SW480 (cell line): ENCODE results near the gene NHLRC2.
"Not testable (repeated sequence)": the region's sequence is repeated elsewhere in the genome, so short reads cannot be mapped to it uniquely, and the experiment has no call there.

Experiments
- DNase-seq: peaks from one replicate; pipeline ENCODE4 v3.0.0-alpha.2; 2016; ENCODE audit warnings: low spot score

The NHLRC2 gene, protein sequence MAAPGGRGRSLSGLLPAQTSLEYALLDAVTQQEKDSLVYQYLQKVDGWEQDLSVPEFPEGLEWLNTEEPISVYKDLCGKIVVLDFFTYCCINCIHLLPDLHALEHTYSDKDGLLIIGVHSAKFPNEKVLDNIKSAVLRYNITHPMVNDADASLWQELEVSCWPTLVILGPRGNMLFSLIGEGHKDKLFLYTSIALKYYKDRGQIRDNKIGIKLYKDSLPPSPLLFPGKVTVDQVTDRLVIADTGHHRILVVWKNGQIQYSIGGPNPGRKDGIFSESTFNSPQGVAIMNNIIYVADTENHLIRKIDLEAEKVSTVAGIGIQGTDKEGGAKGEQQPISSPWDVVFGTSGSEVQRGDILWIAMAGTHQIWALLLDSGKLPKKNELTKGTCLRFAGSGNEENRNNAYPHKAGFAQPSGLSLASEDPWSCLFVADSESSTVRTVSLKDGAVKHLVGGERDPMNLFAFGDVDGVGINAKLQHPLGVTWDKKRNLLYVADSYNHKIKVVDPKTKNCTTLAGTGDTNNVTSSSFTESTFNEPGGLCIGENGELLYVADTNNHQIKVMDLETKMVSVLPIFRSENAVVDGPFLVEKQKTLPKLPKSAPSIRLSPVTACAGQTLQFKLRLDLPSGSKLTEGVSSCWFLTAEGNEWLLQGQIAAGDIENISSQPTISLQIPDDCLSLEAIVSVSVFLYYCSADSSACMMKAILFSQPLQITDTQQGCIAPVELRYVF

DNA sequence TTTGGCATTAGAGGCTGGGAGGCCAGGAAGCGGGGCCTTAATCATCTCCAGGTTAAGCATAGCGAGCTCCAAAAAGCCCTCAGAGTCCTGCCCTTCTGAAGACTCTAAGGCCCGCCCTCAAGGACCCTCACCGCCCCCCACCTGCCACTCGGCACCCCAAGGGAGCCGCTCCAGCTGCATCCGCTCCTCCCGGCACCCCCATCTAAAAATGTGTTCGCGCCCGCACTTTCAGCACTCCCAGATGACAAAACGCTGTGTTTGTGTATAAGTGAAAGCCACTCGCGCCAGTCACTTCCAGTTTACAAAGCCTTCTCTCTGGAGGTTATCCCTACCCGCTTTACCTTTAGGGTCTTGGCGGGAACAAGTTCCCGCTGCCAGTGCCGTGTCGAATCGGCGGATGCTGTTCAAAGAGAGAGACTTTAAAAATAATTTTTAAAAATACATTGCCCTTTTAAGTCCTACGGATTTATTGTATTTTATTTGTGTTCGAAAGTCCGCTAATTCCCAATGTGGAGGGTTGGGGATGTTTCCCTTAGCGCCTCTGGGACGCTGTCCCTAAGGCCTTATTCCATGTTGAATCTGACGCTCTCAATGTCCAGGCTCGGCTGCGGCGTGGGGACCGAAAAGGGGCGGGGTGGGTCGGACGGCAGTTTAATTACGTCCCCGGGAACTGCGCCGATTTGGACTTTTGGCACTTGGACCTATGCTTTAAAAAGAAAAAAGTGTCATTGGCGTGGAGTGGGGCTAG is at the start of gene NHLRC2, which contains the start of gene DCLRE1A:
Gene NHLRC2 (plus strand): TSS at position 649 of the 748 bp plus-strand sequence. CDS start 212 bp downstream, outside the sequence.
Gene DCLRE1A (minus strand): TSS at position 70 of the 748 bp plus-strand sequence. CDS start 900 bp downstream, outside the sequence.
- DNase-seq, result peak; percentile 77

DNA sequence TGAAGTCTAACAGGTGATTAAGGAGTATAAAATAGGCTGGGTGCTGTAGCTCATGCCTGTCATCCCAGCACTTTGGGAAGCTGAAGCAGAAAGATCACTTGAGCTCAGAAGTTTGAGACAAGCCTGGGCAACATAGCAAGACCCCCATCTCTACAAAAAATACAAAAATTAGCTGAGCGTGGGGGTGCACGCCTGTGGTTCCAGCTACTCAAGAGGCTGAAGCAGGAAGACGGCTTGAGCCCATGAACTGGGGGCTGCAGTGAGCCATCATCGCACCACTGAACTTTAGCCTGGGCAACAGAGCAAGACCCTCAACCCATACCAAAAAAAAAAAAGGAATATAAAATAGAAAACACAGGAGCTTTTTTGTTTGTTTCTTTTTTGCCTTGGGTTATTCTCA is 48.0 kb upstream of the NHLRC2 start:
- no peak for DNase-seq

DNA sequence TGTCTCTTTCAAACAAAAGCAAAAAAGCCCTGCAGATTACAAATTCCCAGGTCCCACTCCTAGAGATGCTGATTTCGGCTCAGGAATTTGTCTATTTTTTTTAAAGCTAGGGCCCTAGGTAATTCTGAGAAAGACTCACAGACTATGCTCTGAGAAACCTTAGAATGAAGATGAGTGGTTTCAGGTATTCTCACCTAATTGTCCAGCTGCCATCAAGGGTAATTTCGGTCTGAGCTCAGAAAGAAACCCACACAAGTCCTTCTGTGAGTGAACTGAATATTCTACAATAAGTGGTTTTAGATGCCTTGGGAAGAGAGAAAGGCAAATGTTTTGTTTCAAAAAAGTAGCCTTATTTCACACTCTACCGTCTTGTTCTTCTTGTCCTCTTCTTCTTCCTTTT is 46.3 kb upstream of the NHLRC2 start:
- DNase-seq, result no peak

DNA sequence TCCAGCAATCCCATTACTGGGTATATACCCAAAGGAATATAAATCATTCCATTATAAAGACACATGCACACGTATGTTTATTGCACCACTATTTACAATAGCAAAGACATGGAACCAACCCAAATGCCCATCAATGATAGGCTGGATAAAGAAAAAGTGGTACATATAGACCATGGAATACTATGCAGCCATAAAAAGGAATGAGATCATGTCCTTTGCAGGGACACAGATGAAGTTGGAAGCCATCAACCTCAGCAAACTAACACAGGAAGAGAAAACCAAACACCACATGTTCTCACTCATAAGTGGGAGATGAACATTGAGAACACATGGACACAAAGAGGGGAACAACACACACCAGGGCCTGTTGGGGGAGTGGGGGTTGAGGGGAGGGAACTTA is 39.8 kb upstream of the NHLRC2 start:
- DNase-seq, result not testable (repeated sequence)

DNA sequence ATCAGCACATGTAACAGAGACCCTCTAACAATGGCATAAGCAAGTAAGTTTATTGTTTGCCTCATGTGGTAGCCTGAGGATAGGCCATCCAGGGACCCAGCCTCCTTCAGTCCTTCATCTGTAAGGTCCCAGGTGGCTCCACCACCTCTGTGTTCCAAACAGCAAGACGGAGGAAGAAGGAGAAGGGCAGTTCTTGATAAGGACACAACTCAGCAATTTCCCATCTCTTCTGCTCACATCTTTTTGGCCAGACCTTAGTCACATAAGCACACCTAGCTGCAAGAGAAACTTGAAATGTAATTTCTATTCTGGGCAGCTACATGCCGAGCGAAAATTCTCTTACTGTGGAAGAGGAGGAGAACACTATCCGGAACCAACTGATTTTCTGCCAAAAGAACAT is 34.5 kb upstream of the NHLRC2 start:
- no peak for DNase-seq

DNA sequence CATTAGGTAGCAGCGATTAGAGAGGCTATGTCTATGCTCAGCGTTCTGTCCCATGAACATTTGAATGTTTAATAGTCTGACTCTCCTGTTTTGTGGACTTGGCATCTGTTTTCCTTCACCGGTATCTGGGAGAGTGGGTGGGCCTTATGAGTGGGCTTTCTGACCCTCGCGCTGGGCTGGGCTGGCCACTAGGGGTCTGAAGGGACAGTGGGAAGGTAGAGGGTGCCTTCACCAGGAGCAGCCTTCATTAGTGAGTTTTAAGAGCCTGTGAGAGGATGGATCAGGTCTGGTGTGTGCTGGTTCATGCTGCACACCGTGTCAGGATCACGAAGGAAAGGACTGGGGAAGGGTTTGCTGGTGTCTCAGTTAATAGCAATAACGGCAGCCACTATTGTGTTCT is 34.0 kb upstream of the NHLRC2 start:
- no peak for DNase-seq

DNA sequence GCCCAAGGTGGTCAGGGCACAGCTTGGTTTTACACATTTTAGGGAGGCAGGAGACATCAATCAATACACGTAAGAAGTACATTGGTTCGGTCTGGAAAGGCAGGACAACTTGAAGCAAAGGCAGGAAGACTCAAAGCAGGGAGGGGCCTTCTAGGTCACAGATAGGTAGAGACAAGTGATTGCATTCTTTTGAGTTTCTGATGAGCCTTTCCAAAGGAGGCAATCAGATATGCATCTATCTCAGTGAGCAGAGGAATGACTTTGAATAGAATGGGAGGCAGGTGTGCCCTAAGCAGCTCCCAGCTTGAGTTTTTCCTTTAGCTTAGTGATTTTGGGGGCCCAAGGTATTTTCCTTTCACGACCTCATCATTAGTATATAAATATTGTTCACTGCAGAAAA is 33.2 kb upstream of the NHLRC2 start:
- DNase-seq, result not testable (repeated sequence)

DNA sequence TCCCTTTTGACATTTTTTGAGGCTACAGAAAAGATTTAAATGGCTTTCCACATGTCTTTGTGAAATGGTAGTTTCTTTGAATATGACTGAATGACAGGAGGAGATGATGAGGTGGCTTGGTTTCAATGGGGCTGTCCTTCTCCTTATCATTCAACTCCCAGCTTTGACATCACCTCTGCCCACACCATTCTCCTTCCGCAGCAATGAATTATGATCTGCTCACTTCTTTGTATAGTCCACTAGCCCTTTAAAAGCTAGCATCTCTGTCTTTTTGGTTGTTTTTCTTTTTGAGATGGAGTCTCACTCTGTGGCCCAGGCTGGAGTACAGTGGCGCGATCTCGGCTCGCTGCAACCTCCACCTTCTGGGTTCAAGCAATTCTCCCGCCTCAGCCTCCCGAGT is 32.3 kb upstream of the NHLRC2 start:
- DNase-seq, result no peak

DNA sequence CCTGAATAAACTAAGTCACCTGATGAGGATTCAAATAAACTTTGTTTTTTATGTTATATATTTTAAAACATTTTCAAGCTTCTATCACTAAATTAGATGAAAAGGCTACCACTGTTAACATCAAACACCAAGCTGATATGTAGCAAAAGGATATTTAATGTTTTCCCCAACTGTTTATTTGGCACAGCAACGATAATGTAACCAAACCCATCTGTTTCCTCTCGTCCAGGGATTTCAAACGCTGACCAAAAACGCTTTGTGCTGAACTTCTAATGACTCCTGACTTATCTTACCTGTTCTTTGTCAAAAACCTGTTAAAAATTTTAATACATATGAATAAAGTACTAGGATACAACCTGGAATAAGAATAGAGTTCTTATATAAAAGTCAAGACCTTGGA is 31.1 kb upstream of the NHLRC2 start:
- DNase-seq, result no peak

DNA sequence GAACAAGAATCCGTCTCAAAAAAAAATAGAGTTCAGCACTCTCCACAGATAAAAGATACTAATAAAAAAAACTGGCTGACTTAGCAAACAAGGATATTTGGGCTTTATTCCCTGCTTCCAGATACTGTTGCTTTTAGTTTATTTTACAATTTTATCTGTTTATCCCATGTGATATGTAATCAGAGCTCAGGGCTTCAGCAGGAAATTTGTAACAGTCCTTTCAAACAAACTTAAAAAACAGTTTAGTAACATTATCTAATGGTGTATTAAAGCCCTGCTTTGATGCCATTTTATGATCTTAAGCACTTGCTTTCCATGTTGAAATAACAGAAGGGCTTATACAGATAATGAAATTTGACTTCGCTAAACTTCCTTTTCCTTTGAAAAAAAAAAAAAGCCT is 28.7 kb upstream of the NHLRC2 start:
- no peak for DNase-seq

DNA sequence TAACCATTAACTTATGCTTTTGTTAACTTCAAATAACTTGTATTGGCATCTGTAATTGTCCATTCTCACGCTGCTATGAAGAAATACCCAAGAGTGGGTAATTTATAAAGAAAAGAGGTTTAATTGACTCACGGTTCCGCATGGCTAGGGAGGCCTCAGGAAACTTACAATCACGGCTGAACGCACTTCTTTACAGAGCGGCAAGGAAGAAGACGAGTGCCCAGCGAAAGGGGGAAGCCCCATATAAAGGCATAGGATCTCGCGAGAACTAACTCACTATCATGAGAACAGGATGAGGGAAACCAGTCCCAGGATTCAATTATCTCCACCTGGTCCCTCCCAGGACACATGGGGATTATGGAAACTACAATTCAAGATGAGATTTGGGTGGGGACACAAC is 25.9 kb upstream of the NHLRC2 start:
- DNase-seq, result not testable (repeated sequence)

DNA sequence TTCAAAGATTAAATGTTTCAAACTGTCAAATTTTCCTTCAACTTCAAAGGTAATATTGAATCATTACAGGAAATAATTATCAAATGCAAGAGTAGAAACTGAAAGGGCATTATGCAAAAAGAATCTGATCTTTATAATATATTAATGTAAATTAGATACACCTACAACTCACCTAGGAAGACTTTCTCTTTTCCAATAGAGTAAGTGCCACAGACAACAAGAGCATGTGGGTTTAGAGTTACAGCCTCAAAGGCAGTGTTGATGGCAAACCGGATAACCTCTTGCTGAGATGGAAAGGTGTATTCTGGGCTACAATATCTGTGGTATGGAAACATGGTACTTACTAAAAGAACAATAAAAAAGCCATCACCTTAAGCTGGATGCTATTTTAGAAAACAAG is 12.3 kb upstream of the NHLRC2 start:
- no peak for DNase-seq

DNA sequence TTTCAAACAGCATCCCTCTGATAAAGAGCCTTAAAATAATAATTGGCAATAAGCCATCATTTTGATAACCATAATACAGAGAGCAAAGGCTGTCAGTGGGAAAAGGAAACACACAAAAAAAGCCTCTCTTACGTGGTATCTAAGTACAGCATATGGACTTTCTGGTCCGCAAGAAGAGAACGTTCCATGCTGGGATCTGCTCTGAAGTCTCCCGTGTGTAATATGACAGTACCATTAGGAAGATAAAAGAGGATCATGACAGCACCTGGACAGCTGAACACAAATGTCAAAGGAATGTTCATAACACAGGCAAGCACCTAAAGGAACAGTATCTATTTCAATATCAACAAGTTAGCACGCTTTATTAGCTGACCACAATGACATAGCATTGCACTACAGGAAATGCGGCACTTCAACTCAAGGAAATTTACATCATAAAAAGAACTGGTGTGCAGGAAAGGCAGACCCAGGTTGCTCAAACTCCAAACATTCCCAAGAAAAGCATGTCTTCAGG is 10.4 kb upstream of the NHLRC2 start:
- peak; percentile 12 for DNase-seq

DNA sequence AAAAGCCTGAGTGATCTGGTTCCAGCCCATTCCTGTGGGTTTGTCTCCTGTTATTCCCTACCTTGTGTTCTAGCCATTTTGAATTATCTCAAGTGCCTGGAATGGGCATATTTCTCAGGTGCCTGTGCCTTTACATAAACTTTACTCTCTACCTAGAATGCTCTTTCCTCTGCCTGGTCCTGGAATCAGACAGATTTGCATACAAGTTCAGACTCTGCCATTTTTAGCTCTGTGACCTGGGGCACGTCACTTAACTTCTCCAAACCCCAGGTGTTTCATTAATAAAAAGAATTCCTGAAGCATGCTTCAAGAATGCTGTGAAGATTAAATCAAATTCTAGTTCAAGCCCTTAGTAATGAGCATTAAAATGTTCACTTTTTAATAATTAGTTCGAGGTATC is 8.4 kb upstream of the NHLRC2 start:
- no peak for DNase-seq

DNA sequence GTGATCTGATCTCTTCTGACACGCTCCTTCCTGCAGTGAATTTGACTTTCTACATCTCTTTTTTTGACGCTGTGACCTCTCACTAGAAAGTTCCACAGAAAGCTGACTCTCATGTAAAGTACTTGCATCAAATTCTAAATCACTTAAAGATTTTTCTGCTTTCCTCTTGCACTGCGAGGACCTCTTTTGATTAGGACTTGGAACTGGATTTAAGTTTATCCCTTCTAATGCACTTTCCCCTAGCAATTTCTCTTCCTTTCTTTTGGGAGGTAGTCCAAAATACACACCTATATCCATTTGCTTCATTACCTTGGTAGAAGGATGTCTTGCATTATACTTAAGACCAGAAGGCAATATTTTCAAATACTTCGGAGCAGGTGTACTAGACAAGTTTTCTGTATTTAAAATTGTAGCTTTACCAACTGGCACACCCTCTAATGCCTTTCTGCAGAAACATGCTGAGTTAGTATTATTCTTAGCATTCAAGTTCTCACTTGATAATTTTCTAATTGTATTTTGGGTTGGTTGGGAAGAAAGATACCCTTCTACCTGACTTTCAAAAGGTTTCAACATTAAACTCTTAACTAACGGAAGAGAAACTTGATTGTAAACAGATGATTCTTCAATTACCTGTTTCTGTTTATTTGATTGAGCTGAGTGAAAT is 5.2 kb upstream of the NHLRC2 start:
- DNase-seq, result no peak

DNA sequence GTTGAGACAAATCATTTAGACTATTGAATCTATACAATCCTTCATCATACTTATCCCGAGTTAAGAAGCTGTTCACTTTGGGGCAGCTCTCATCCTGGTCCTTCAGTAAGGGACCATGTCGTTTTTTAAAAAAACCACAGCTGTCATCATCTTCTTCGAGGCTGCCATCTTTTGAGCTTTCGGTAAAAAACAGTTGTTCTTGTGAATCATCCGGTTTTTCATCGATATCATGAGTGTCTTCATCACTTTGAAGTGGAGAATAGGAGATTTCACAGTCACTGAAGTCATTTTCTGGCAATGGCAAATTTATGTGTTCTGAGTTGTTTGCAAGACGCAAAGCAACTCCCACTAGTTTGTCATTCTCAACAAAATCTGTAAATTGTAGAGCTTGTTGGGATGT is 4.5 kb upstream of the NHLRC2 start:
- DNase-seq, result no peak

DNA sequence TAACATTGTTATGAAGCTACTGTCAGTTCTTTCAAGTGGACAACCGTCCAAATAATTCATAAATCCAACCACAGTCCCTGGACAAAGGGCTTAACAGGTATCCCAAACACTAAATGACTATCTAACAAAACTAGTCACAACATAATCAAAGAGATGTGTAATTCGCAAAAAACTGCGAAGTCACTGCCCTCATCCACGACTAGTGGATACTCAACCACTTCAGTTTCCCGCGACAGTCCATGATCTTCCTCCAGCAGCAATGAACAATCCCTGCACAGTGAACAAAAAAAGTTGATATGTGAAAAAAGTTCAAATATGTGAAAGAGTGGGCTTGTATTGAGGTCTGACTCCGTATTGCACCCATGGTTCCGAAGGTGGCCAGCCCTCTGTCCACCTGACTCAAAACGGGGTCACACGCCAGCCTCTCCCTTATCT is 866 bp upstream of the NHLRC2 start:
- peak; percentile 13 for DNase-seq

DNA sequence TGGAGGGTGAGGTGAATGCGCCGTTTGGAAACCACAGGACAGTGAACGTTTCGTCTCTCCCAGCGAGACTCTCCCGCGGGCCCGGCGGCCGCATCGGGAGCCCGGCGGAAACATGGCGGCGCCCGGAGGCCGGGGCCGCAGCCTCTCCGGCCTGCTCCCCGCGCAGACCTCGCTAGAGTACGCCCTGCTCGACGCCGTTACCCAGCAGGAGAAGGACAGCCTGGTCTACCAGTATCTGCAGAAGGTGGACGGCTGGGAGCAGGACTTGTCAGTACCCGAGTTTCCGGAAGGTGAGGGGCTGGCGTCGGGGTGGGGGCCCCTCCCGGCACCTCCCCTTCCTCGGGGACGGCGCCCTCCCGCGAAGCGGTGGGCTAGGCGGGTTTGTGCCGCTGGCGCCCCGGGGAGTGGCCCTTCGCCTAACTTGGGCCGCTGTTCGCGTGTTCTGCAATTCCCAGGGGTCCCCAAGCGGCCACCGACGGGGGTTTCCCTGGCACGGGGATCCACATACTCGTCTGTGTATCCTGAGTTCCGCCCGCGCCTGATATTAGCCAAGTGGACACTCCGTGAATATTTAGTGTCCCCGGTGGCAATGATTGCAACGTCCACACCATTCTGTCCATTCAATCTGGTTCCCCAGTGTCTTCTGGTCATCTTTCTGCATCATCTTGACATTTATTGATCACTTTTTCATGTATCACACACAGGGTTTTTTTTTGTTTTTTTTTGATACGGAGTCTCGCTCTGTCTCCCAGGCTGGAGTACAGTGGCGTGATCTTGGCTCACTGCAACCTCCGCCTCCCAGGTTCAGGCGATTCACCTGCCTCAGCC is 514 bp downstream of the NHLRC2 start:
- peak; percentile 62 for DNase-seq

DNA sequence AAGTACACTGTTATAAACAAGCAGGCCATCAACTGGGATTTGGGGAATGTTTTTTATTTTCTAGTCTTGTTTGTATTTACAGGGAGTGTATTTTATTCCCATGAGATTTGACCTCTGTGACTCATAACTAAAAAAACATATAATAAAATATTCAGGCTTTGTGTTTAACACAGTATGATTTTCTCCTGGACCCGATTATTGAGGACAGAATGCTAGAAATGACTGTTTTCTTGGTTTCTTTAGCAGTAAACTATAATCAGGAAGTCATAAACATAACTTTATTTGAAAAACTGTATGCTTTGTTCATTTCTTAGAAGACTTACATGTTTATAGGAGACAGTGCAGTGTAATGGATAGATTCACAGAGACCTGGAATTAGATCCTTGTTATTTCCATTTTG is 2.1 kb downstream of the NHLRC2 start:
- DNase-seq, result no peak

DNA sequence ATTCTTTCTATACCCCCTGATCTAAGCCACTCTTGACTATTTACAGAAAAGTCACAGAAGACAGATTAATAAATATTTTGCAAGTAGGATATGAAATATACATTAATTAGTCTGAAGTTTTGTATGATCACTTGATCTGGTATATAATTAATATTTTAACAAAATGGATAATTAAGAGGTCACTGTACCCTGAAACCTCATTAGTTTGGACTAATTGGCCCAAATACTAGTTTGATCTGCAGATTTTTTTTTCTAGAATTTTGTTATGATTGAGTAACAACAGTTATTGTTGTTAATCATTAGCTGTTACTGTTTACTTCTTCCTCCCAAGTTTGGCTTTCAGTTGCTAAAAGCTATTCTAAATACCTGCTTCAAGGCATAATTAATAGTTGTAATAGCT is 2.7 kb downstream of the NHLRC2 start:
- no peak for DNase-seq

DNA sequence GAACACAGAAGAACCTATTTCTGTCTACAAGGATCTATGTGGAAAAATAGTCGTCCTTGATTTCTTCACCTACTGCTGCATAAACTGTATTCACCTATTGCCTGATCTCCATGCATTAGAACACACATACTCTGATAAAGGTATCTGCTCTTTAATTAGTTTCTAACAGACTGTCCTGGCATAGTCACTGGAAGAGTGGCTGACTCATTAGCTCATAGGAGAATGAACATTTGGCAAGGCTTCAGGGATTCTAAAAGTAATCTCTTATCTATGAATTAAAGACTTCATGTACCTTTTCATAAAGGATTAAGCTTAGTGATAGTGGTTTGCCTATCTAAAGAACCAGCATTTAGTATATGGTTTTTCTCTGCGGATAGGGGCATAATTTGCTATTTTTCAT is 4.1 kb downstream of the NHLRC2 start:
- DNase-seq, result no peak
